DOHH2 (cell line): ENCODE data around the gene MAP2K2.

Experiments used
- H3F3A ChIP-seq: fragments of 200-600 bp; sonication (generic), shearing (Covaris generic); 2 replicates; pipeline ENCODE4 v1.6.0; 2016; ENCODE audit warnings: antibody characterized with exemption, mild to moderate bottlenecking; ENCODE audit not compliant: control insufficient read depth, insufficient read depth
- H3K27ac ChIP-seq: fragments of 200-600 bp; sonication (generic); 2 replicates; pipeline ENCODE4 v1.5.1; 2014; ENCODE audit warnings: low read depth, mild to moderate bottlenecking, low read length, moderate library complexity
- H3K27me3 ChIP-seq: fragments of 200-600 bp; sonication (generic); 2 replicates; pipeline ENCODE4 v1.6.1; 2014; ENCODE audit warnings: mild to moderate bottlenecking, low read length, mixed read lengths; ENCODE audit not compliant: control insufficient read depth
- H3K36me3 ChIP-seq: fragments of 200-600 bp; sonication (generic); 2 replicates; pipeline ENCODE4 v1.6.1; 2014; ENCODE audit warnings: mild to moderate bottlenecking, low read length, moderate library complexity, mixed read lengths; ENCODE audit not compliant: control insufficient read depth
- H3K4me1 ChIP-seq: fragments of 200-600 bp; sonication (generic); 2 replicates; pipeline ENCODE4 v1.6.1; 2014; ENCODE audit warnings: mild to moderate bottlenecking, low read length, mixed read lengths; ENCODE audit not compliant: control insufficient read depth
- H3K4me2 ChIP-seq: fragments of 200-600 bp; sonication (generic); 2 replicates; pipeline ENCODE4 v1.6.0; 2014; ENCODE audit warnings: mild to moderate bottlenecking, low read length, moderate library complexity
- H3K4me3 ChIP-seq: fragments of 200-600 bp; sonication (generic); 2 replicates; pipeline ENCODE4 v1.5.1; 2014; ENCODE audit warnings: mild to moderate bottlenecking, low read length, mixed read lengths
- H3K79me2 ChIP-seq: fragments of 200-600 bp; sonication (generic); 2 replicates; pipeline ENCODE4 v1.6.1; 2014; ENCODE audit warnings: mild to moderate bottlenecking, low read length, mixed read lengths; ENCODE audit not compliant: control insufficient read depth
- H3K9me2 ChIP-seq: fragments of 200-600 bp; sonication (generic); replicated peaks from 2 replicates; pipeline ENCODE4 v1.6.1; 2014; ENCODE audit warnings: mild to moderate bottlenecking, low read length, mixed read lengths; ENCODE audit not compliant: control insufficient read depth
- H3K9me3 ChIP-seq: fragments of 200-600 bp; sonication (generic); 2 replicates; pipeline ENCODE4 v1.6.1; 2014; ENCODE audit warnings: antibody characterized with exemption, low read length, mixed read lengths; ENCODE audit not compliant: control insufficient read depth, insufficient read depth
- H4K20me1 ChIP-seq: fragments of 200-600 bp; sonication (generic); 2 replicates; pipeline ENCODE4 v1.6.0; 2014; ENCODE audit warnings: low read depth, mild to moderate bottlenecking, antibody characterized with exemption, low read length, moderate library complexity; ENCODE audit not compliant: control insufficient read depth, insufficient read depth
- EZH2phosphoT487 ChIP-seq: fragments of 200-600 bp; sonication (generic); IDR thresholded peaks from 2 replicates; pipeline ENCODE4 v1.6.1; 2017; ENCODE audit warnings: borderline replicate concordance, mild to moderate bottlenecking, antibody characterized with exemption, low read length, moderate library complexity, mixed read lengths
- TF ChIP-seq, protein P1 (sequence below): fragments of 200-600 bp; sonication (generic); IDR thresholded peaks from one replicate; pipeline ENCODE4 v1.5.1; 2014; ENCODE audit warnings: antibody characterized with exemption, mild to moderate bottlenecking, low read depth, low read length; ENCODE audit not compliant: poor library complexity, severe bottlenecking

MAP2K2 gene

DNA sequence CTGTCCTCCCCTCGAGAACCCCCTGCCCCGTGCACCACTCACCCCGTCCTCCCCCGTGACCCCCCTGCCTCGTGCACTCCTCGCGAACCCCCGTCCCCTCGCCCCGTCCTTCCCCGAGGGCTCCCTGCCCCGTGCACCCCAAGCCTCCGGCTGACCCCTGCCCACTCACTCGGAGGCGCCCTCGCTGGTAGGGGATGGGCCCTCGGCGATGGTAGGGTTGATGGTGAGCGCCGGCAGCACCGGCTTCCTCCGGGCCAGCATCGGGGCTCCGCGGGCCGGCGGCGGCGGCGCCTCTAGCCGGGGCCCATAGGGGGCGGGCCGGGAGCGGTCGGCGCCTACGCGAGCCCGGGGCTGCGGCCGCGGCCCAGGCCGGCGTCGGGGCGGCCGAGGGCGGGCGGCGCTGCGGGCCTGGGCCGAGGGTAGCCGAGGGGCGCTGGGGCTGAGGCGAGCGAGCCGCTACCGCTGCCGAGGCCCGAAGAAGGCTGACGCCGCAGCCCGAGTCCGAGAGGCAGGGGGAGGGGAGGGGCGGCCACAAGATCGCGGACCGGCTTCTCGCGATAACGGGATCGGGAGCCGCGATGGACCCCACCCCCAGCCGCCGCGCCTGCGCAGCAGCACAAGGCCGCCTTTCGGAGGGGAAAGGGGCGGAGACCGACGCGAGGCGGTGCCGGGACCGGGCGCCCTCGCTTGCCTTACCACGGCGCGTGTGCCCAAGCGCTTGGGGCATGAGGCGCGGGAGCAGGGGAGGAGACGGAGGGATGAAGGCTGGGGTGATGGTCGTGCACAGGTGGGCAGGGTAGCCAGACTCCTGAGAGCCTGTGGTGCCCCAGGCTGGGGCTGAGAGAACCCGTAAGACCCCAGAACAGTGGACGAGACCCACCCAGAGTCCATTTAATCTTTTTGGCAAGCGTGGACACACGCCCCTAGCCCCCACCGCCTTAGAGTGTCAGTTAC lies at the start of gene MAP2K2:
Gene MAP2K2 (minus strand): TSS at position 508 of the 954 bp plus-strand sequence. CDS start 247 bp downstream, at position 261.
- peaks cover 8% of the 10 kb centered on the region; the same call in 1 of the 2 replicates for H3K36me3 ChIP-seq
- no peak within 1 kb of the TSS for H3K27ac ChIP-seq
- no peak for TF ChIP-seq EZH2phosphoT487
- TF ChIP-seq, protein P1, sequence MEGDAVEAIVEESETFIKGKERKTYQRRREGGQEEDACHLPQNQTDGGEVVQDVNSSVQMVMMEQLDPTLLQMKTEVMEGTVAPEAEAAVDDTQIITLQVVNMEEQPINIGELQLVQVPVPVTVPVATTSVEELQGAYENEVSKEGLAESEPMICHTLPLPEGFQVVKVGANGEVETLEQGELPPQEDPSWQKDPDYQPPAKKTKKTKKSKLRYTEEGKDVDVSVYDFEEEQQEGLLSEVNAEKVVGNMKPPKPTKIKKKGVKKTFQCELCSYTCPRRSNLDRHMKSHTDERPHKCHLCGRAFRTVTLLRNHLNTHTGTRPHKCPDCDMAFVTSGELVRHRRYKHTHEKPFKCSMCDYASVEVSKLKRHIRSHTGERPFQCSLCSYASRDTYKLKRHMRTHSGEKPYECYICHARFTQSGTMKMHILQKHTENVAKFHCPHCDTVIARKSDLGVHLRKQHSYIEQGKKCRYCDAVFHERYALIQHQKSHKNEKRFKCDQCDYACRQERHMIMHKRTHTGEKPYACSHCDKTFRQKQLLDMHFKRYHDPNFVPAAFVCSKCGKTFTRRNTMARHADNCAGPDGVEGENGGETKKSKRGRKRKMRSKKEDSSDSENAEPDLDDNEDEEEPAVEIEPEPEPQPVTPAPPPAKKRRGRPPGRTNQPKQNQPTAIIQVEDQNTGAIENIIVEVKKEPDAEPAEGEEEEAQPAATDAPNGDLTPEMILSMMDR, result no peak
- peak within 1 kb of the TSS; percentile 98 for H3K4me2 ChIP-seq
- no peaks in the 10 kb centered on the region for H4K20me1 ChIP-seq
- H3K79me2 ChIP-seq, result peaks cover 43% of the 10 kb centered on the region
- no peaks in the 10 kb centered on the region for H3K9me3 ChIP-seq
- peaks cover 16% of the 10 kb centered on the region for H3K4me1 ChIP-seq
- H3K27me3 ChIP-seq, result no peaks in the 10 kb centered on the region
- H3K9me2 ChIP-seq, result no peaks in the 10 kb centered on the region
- H3F3A ChIP-seq, result no peaks in the 10 kb centered on the region
- H3K4me3 ChIP-seq, result peak within 1 kb of the TSS; percentile 90

DNA sequence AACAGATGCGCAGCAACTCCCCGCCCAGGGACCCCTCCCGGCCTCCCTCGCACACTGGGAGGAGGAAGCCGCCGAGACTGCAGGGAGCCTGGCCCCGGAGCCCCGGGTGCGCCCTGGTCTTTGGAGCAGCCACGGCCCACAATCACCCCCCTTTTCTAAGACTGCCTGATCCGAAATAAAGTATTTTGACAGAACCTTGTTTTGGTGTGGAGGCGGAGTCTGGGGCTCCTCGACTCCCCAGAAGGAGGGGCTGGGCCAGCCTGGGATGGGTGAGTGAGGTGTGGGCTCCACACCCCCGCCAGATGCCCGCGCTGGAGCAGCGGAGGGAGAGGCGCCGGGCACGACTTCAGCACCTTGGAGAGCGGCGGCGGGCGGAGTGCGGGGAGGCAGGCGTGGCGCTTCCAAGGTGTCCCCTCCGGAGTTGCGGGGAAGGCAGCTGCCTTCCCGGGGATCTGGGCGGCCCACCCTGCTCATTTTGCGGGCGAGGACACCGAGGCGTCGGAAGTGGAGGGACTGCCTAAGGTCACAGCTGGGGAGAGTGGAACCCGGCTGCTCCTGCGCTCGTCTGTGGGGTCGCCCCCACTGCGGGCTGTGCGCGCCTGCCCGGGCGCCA lies 49.0 kb upstream of the MAP2K2 start:
- H3K4me3 ChIP-seq, result no peak overlapping the region

DNA sequence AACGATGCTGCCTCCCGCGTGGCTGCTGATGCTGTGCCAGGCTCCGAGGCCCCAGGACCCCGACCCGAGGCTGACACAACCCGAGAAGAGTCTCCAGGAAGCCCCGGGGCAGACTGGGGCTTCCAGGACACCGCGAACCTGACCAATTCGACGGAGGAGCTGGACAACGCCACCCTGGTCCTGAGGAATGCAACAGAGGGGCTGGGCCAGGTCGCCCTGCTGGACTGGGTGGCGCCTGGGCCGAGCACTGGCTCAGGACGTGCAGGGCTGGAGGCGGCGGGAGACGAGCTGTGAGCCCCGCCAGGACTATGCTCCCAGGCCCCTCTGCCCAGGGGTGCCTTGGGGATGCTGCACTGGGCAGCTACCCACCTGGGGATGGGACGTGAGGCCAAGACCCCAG lies 47.8 kb upstream of the MAP2K2 start:
- no peak for TF ChIP-seq EZH2phosphoT487
- TF ChIP-seq, protein P1, result no peak
- no peak overlapping the region for H3K4me3 ChIP-seq
- H3K4me2 ChIP-seq, result no peak overlapping the region
- H3K27ac ChIP-seq, result no peak overlapping the region
- H4K20me1 ChIP-seq, result no peaks in the 10 kb centered on the region; the same call in 1 of the 2 replicates
- no peaks in the 10 kb centered on the region for H3K9me3 ChIP-seq
- no peaks in the 10 kb centered on the region for H3K4me1 ChIP-seq
- no peaks in the 10 kb centered on the region for H3F3A ChIP-seq
- H3K9me2 ChIP-seq, result no peaks in the 10 kb centered on the region
- no peaks in the 10 kb centered on the region for H3K36me3 ChIP-seq
- H3K79me2 ChIP-seq, result no peaks in the 10 kb centered on the region
- no peaks in the 10 kb centered on the region; the same call in 1 of the 2 replicates for H3K27me3 ChIP-seq

More for the DNA sequence above, 49.0 kb upstream of the MAP2K2 start:
- H3K9me2 ChIP-seq, result no peaks in the 10 kb centered on the region
- TF ChIP-seq, protein P1, result no peak
- no peak for TF ChIP-seq EZH2phosphoT487
- H3K4me1 ChIP-seq, result no peaks in the 10 kb centered on the region
- H3K4me2 ChIP-seq, result no peak overlapping the region
- no peaks in the 10 kb centered on the region; the same call in 1 of the 2 replicates for H4K20me1 ChIP-seq
- H3K27me3 ChIP-seq, result no peaks in the 10 kb centered on the region; the same call in 1 of the 2 replicates
- H3K9me3 ChIP-seq, result no peaks in the 10 kb centered on the region
- no peak overlapping the region for H3K27ac ChIP-seq
- H3K79me2 ChIP-seq, result no peaks in the 10 kb centered on the region
- H3F3A ChIP-seq, result no peaks in the 10 kb centered on the region
- H3K36me3 ChIP-seq, result no peaks in the 10 kb centered on the region
